ENCODE data around the gene AFAP1L1.

Gene AFAP1L1

DNA sequence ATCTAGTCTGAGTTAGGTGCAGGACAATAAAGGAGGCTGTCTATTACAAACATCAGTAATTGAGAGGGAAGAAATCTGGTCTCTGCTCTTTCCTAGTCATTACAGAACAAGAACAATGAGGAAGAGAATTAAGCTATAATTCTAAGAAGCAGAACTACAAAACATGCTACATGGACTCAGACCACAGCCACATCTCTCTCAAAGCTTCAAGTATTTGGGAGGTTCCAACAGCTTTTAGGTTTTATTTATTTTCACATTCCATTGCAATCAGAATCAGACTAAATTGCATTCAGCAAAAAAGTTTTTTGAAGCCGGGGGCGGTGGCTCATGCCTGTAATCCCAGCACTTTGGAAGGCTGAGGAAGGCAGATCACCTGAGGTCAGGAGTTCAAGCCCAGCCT is 72.5 kb downstream of the AFAP1L1 start:
- Histone ChIP-seq H2AFZ (ENCODE audit: low read depth) (peak overlapping the region; percentile 89; the same call in 1 of the 2 replicates), H3K9ac (no peak overlapping the region), H3K36me3 (ENCODE audit: insufficient read depth) (no peaks in the 10 kb centered on the region), H3K4me2 (peak overlapping the region; percentile 6; the same call in 1 of the 2 replicates), H3K27me3 (ENCODE audit: insufficient read depth, low read depth) (no peaks in the 10 kb centered on the region), H4K20me1 (ENCODE audit: insufficient read depth) (no peaks in the 10 kb centered on the region), H3K4me3 (IDR thresholded peaks at IDR 0.05; ENCODE audit: insufficient read depth, low read depth, low read length) (no peak overlapping the region), H3K79me2 (ENCODE audit: insufficient read depth, low read depth) (peaks cover 33% of the 10 kb centered on the region), H3K27ac (no peak overlapping the region), H3K4me1 (ENCODE audit: low read depth, poor library complexity, severe bottlenecking) (peaks cover 24% of the 10 kb centered on the region)
- TF ChIP-seq CTCF (conservative IDR thresholded peaks at IDR 0.05; ENCODE audit: low read depth, low read length) = no peak

- Histone ChIP-seq H3K36me3 (ENCODE audit: insufficient read depth) (no peaks in the 10 kb centered on the region), H2AFZ (ENCODE audit: low read depth) (peak within 1 kb of the TSS; percentile 89), H3K9ac (peak within 1 kb of the TSS; percentile 72), H3K79me2 (ENCODE audit: insufficient read depth, low read depth) (peaks cover 33% of the 10 kb centered on the region), H4K20me1 (ENCODE audit: insufficient read depth) (no peaks in the 10 kb centered on the region), H3K4me3 (IDR thresholded peaks at IDR 0.05; ENCODE audit: insufficient read depth, low read depth, low read length) (no peak within 1 kb of the TSS), H3K4me2 (peak within 1 kb of the TSS; percentile 67), H3K4me1 (ENCODE audit: low read depth, poor library complexity, severe bottlenecking) (peaks cover 25% of the 10 kb centered on the region), H3K27ac (peak within 1 kb of the TSS; percentile 44), H3K27me3 (ENCODE audit: insufficient read depth, low read depth) (no peaks in the 10 kb centered on the region)
- no peak for TF ChIP-seq CTCF (conservative IDR thresholded peaks at IDR 0.05; ENCODE audit: low read depth, low read length)
Observed at GRCh38 chr5:149345147-149345891, 73.7 kb downstream of the AFAP1L1 start, which contains the start of gene GRPEL2. TSS of gene GRPEL2 (plus strand) at chr5:149345499. CDS start at chr5:149345540, 41 bp downstream.

- Histone ChIP-seq H3K27ac (peak overlapping the region; percentile 44), H3K27me3 (ENCODE audit: insufficient read depth, low read depth) (no peaks in the 10 kb centered on the region), H3K4me1 (ENCODE audit: low read depth, poor library complexity, severe bottlenecking) (peaks cover 25% of the 10 kb centered on the region), H3K9ac (peak overlapping the region; percentile 72), H3K36me3 (ENCODE audit: insufficient read depth) (no peaks in the 10 kb centered on the region), H3K4me3 (IDR thresholded peaks at IDR 0.05; ENCODE audit: insufficient read depth, low read depth, low read length) (no peak overlapping the region), H4K20me1 (ENCODE audit: insufficient read depth) (no peaks in the 10 kb centered on the region), H3K4me2 (peak overlapping the region; percentile 67), H2AFZ (ENCODE audit: low read depth) (peak overlapping the region; percentile 89; the same call in 1 of the 2 replicates), H3K79me2 (ENCODE audit: insufficient read depth, low read depth) (peaks cover 33% of the 10 kb centered on the region)
- TF ChIP-seq CTCF (conservative IDR thresholded peaks at IDR 0.05; ENCODE audit: low read depth, low read length) = no peak
Observed at GRCh38 chr5:149345892-149346222, 74.2 kb downstream of the AFAP1L1 start.

DNA sequence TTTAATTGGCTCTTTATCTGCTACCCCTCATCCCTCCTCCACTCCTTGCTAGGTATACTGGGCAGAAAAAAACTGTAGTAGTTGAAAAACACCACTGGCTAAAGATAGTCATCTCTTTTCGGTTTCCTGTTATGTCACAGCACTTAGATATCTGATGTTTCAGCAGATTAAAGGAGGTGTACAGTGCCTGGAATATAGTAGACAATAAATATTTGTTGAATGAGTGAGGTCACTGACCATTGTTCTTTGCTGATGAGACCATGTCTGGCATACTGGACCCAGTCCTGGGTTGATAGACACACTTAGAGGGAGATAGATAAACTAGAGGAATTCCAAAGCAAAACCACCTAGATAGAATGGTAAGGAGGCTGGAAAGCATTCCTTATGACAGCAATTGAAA is 76.9 kb downstream of the AFAP1L1 start:
- H4K20me1 ChIP-seq (ENCODE audit: insufficient read depth) = no peaks in the 10 kb centered on the region
- H3K4me1 ChIP-seq (ENCODE audit: low read depth, poor library complexity, severe bottlenecking) = peaks cover 29% of the 10 kb centered on the region
- no peak for TF ChIP-seq CTCF (conservative IDR thresholded peaks at IDR 0.05; ENCODE audit: low read depth, low read length)
- no peaks in the 10 kb centered on the region for H3K36me3 ChIP-seq (ENCODE audit: insufficient read depth)
- H3K4me3 ChIP-seq (IDR thresholded peaks at IDR 0.05; ENCODE audit: insufficient read depth, low read depth, low read length) = no peak overlapping the region
- H3K27me3 ChIP-seq (ENCODE audit: insufficient read depth, low read depth) = no peaks in the 10 kb centered on the region
- no peak overlapping the region for H2AFZ ChIP-seq (ENCODE audit: low read depth)
- H3K79me2 ChIP-seq (ENCODE audit: insufficient read depth, low read depth) = peaks cover 33% of the 10 kb centered on the region
- H3K27ac ChIP-seq = no peak overlapping the region
- H3K9ac ChIP-seq = no peak overlapping the region
- H3K4me2 ChIP-seq = peak overlapping the region; percentile 71
